ENCODE data around the gene DLX2.

DLX2 gene

GRCh38 chr2:172107690-172108586, 5.2 kb upstream of the DLX2 start:
- peak; percentile 51 for DNase-seq

- peak; percentile 74 for DNase-seq
Observed at GRCh38 chr2:172106108-172106961, 3.6 kb upstream of the DLX2 start.

- DNase-seq: peak; percentile 65
Observed at GRCh38 chr2:172105471-172106107, 2.9 kb upstream of the DLX2 start.

- peak; percentile 95 for DNase-seq
Observed at GRCh38 chr2:172103471-172104272, 972 bp upstream of the DLX2 start.

- no peak for DNase-seq
Observed at GRCh38 chr2:172101821-172102390, 794 bp downstream of the DLX2 start.

- peak; percentile 76 for DNase-seq
Observed at GRCh38 chr2:172100935-172101820, 1.5 kb downstream of the DLX2 start.

GRCh38 chr2:172100080-172100934, 2.4 kb downstream of the DLX2 start:
- DNase-seq: peak; percentile 64

GRCh38 chr2:172099472-172100079, 3.1 kb downstream of the DLX2 start:
- DNase-seq: no peak

GRCh38 chr2:172098650-172099471, 3.8 kb downstream of the DLX2 start:
- peak; percentile 82 for DNase-seq

GRCh38 chr2:172098287-172098649, 4.4 kb downstream of the DLX2 start:
- no peak for DNase-seq

- peak; percentile 40 for DNase-seq
Observed at GRCh38 chr2:172097557-172098131, 5.1 kb downstream of the DLX2 start.

- peak; percentile 81 for DNase-seq
Observed at GRCh38 chr2:172096626-172097547, 5.8 kb downstream of the DLX2 start.

GRCh38 chr2:172095905-172096625, 6.6 kb downstream of the DLX2 start:
- DNase-seq: peak; percentile 77

- peak; percentile 86 for DNase-seq
Observed at GRCh38 chr2:172095146-172095904, 7.4 kb downstream of the DLX2 start.

All from eye (tissue), 1 donor.